ENCODE results near the gene TUBB6.

- TF ChIP-seq, protein P1, sequence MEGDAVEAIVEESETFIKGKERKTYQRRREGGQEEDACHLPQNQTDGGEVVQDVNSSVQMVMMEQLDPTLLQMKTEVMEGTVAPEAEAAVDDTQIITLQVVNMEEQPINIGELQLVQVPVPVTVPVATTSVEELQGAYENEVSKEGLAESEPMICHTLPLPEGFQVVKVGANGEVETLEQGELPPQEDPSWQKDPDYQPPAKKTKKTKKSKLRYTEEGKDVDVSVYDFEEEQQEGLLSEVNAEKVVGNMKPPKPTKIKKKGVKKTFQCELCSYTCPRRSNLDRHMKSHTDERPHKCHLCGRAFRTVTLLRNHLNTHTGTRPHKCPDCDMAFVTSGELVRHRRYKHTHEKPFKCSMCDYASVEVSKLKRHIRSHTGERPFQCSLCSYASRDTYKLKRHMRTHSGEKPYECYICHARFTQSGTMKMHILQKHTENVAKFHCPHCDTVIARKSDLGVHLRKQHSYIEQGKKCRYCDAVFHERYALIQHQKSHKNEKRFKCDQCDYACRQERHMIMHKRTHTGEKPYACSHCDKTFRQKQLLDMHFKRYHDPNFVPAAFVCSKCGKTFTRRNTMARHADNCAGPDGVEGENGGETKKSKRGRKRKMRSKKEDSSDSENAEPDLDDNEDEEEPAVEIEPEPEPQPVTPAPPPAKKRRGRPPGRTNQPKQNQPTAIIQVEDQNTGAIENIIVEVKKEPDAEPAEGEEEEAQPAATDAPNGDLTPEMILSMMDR (conservative IDR thresholded peaks at IDR 0.05): no peak
- no peak for TF ChIP-seq EZH2 (IDR thresholded peaks at IDR 0.05; ENCODE audit: low read depth)
Measured at GRCh38 chr18:12345491-12346239, 37.6 kb downstream of the TUBB6 start.
